ENCODE data around the gene TAS2R4.
"Not testable (repeated sequence)": the region's sequence is repeated elsewhere in the genome, so short reads cannot be mapped to it uniquely, and the experiment has no call there.

TAS2R4 gene

GRCh38 chr7:141776374-141776773 is at the start of gene TAS2R4:
Gene TAS2R4, plus strand, starts transcription at chr7:141776674. Its CDS starts 1,815 bp downstream, at chr7:141778489.
- no peak for DNase-seq (ENCODE audit: low read depth)

GRCh38 chr7:141729020-141729419 is 47.5 kb upstream of the TAS2R4 start:
- DNase-seq (ENCODE audit: low read depth), result no peak

- DNase-seq (ENCODE audit: low read depth), result no peak
Measured at GRCh38 chr7:141731476-141732149, 44.9 kb upstream of the TAS2R4 start.

- DNase-seq (ENCODE audit: low read depth), result no peak
Measured at GRCh38 chr7:141737118-141737835, 39.2 kb upstream of the TAS2R4 start.

- DNase-seq (ENCODE audit: low read depth), result peak; percentile 92
Measured at GRCh38 chr7:141737836-141738591, 38.5 kb upstream of the TAS2R4 start, which contains the start of gene SSBP1. Gene SSBP1, plus strand, starts transcription at chr7:141738358. Its CDS starts 809 bp downstream, at chr7:141739167.

GRCh38 chr7:141738592-141739013 is 37.9 kb upstream of the TAS2R4 start:
- no peak for DNase-seq (ENCODE audit: low read depth)

- no peak for DNase-seq (ENCODE audit: low read depth)
Measured at GRCh38 chr7:141739250-141739649, 37.2 kb upstream of the TAS2R4 start.

- no peak for DNase-seq (ENCODE audit: low read depth)
Measured at GRCh38 chr7:141742229-141742628, 34.2 kb upstream of the TAS2R4 start.

- DNase-seq (ENCODE audit: low read depth), result no peak
Measured at GRCh38 chr7:141744131-141744530, 32.3 kb upstream of the TAS2R4 start.

- DNase-seq (ENCODE audit: low read depth), result no peak
Measured at GRCh38 chr7:141748396-141748795, 28.1 kb upstream of the TAS2R4 start.

GRCh38 chr7:141751904-141752303 is 24.6 kb upstream of the TAS2R4 start:
- not testable (repeated sequence) for DNase-seq (ENCODE audit: low read depth)

- no peak for DNase-seq (ENCODE audit: low read depth)
Measured at GRCh38 chr7:141752634-141753033, 23.8 kb upstream of the TAS2R4 start.

- no peak for DNase-seq (ENCODE audit: low read depth)
Measured at GRCh38 chr7:141754939-141755338, 21.5 kb upstream of the TAS2R4 start.

GRCh38 chr7:141763797-141764196 is 12.7 kb upstream of the TAS2R4 start, which contains the start of gene TAS2R3:
Gene TAS2R3, plus strand, starts transcription at chr7:141764097. Its CDS starts 62 bp downstream, at chr7:141764159.
- DNase-seq (ENCODE audit: low read depth), result no peak

GRCh38 chr7:141770083-141770583 is 6.3 kb upstream of the TAS2R4 start:
- DNase-seq (ENCODE audit: low read depth), result not testable (repeated sequence)

GRCh38 chr7:141785706-141786552 is 9.5 kb downstream of the TAS2R4 start:
- DNase-seq (ENCODE audit: low read depth), result peak; percentile 11

GRCh38 chr7:141788296-141788695 is 11.8 kb downstream of the TAS2R4 start:
- no peak for DNase-seq (ENCODE audit: low read depth)

- DNase-seq (ENCODE audit: low read depth), result no peak
Measured at GRCh38 chr7:141789917-141790316, 13.4 kb downstream of the TAS2R4 start, which contains the start of gene TAS2R5. Gene TAS2R5, plus strand, starts transcription at chr7:141790217. Its CDS starts 145 bp downstream, at chr7:141790362.

GRCh38 chr7:141792526-141792925 is 16.1 kb downstream of the TAS2R4 start:
- DNase-seq (ENCODE audit: low read depth), result no peak

GRCh38 chr7:141820067-141820466 is 43.6 kb downstream of the TAS2R4 start:
- DNase-seq (ENCODE audit: low read depth), result no peak

- not testable (repeated sequence) for DNase-seq (ENCODE audit: low read depth)
Measured at GRCh38 chr7:141822432-141822831, 46.0 kb downstream of the TAS2R4 start.

Measured in GM04504 (cell line).